ENCODE results near the gene SSNA1. TPM values are rescaled to one million over a fixed set of nuclear protein-coding genes. Genes with fewer than 3 reads are reported as not detected.

Gene SSNA1
- total and polyA plus RNA-seq, 2 donors (not counting 1 experiment from before 2014, with no cell fraction given): 53.6 to 129 TPM

Small RNAs within 50 kb of the gene (small RNA-seq; reads per million reads assigned to genes)
- gene MIR3621 (ENCODE audit: insufficient read length, low read depth, low replicate concordance): not detected

Other genes starting within 250 kb of the SSNA1 start
Only the 30 nearest of the 33 such genes appear.
- gene PTGDS, start 211.2 kb upstream of the SSNA1 start, total RNA-seq: not detected in 2 replicates
- 0.13 and 0.25 TPM in 2 replicates for gene PTGDS, start 211.2 kb upstream of the SSNA1 start, polyA plus RNA-seq
- gene LCNL1, start 205.7 kb upstream of the SSNA1 start, total RNA-seq: not detected in 2 replicates
- gene LCNL1, start 205.7 kb upstream of the SSNA1 start, polyA plus RNA-seq: 0.06 TPM in 1 of 2 replicates, not detected in the other
- 73.0 and 74.8 TPM in 2 replicates for gene PAXX, start 196.3 kb upstream of the SSNA1 start, total RNA-seq
- 126 and 167 TPM in 2 replicates for gene PAXX, start 196.3 kb upstream of the SSNA1 start, polyA plus RNA-seq
- gene CLIC3, start 192.1 kb upstream of the SSNA1 start, total RNA-seq: 1.1 TPM in 2 replicates
- gene CLIC3, start 192.1 kb upstream of the SSNA1 start, polyA plus RNA-seq: 1.9 and 2.1 TPM in 2 replicates
- 29.1 and 30.7 TPM in 2 replicates for gene ABCA2, start 160.4 kb upstream of the SSNA1 start, total RNA-seq
- gene ABCA2, start 160.4 kb upstream of the SSNA1 start, polyA plus RNA-seq: 61.1 and 63.1 TPM in 2 replicates
- gene FUT7, start 156.6 kb upstream of the SSNA1 start, total RNA-seq: 7.0 and 8.2 TPM in 2 replicates
- 2.6 and 7.3 TPM in 2 replicates for gene FUT7, start 156.6 kb upstream of the SSNA1 start, polyA plus RNA-seq
- 0.17 and 0.39 TPM in 2 replicates for gene NPDC1, start 142.5 kb upstream of the SSNA1 start, total RNA-seq
- 0.19 and 3.0 TPM in 2 replicates for gene NPDC1, start 142.5 kb upstream of the SSNA1 start, polyA plus RNA-seq
- gene ENTPD2, start 134.6 kb upstream of the SSNA1 start, total RNA-seq: not detected in 2 replicates
- not detected in 2 replicates for gene ENTPD2, start 134.6 kb upstream of the SSNA1 start, polyA plus RNA-seq
- gene SAPCD2, start 118.1 kb upstream of the SSNA1 start, total RNA-seq: 0.39 and 0.73 TPM in 2 replicates
- gene SAPCD2, start 118.1 kb upstream of the SSNA1 start, polyA plus RNA-seq: 0.45 and 0.69 TPM in 2 replicates
- 47.6 and 55.8 TPM in 2 replicates for gene UAP1L1, start 111.2 kb upstream of the SSNA1 start, total RNA-seq
- 29.1 and 38.1 TPM in 2 replicates for gene UAP1L1, start 111.2 kb upstream of the SSNA1 start, polyA plus RNA-seq
- 68.4 and 80.9 TPM in 2 replicates for gene MAN1B1, start 101.7 kb upstream of the SSNA1 start, total RNA-seq
- 47.0 and 53.1 TPM in 2 replicates for gene MAN1B1, start 101.7 kb upstream of the SSNA1 start, polyA plus RNA-seq
- 324 and 335 TPM in 2 replicates for gene DPP7, start 73.9 kb upstream of the SSNA1 start, total RNA-seq
- 506 and 546 TPM in 2 replicates for gene DPP7, start 73.9 kb upstream of the SSNA1 start, polyA plus RNA-seq
- not detected in 2 replicates for gene GRIN1, start 49.5 kb upstream of the SSNA1 start, total RNA-seq
- 0.04 TPM in 1 of 2 replicates, not detected in the other for gene GRIN1, start 49.5 kb upstream of the SSNA1 start, polyA plus RNA-seq
- not detected in 2 replicates for gene LRRC26, start 18.6 kb upstream of the SSNA1 start, total RNA-seq
- gene LRRC26, start 18.6 kb upstream of the SSNA1 start, polyA plus RNA-seq: not detected in 2 replicates
- not detected in 2 replicates for gene TMEM210, start 16.6 kb upstream of the SSNA1 start, total RNA-seq
- not detected in 2 replicates for gene TMEM210, start 16.6 kb upstream of the SSNA1 start, polyA plus RNA-seq
- gene ANAPC2, start 116 bp upstream of the SSNA1 start, total RNA-seq: 121 and 129 TPM in 2 replicates
- gene ANAPC2, start 116 bp upstream of the SSNA1 start, polyA plus RNA-seq: 127 and 138 TPM in 2 replicates
- gene TPRN, start 12.1 kb downstream of the SSNA1 start, total RNA-seq: 16.3 and 19.3 TPM in 2 replicates
- gene TPRN, start 12.1 kb downstream of the SSNA1 start, polyA plus RNA-seq: 5.7 and 6.4 TPM in 2 replicates
- 35.7 and 38.0 TPM in 2 replicates for gene TMEM203, start 17.0 kb downstream of the SSNA1 start, total RNA-seq
- 16.1 and 20.6 TPM in 2 replicates for gene TMEM203, start 17.0 kb downstream of the SSNA1 start, polyA plus RNA-seq
- 37.3 and 40.9 TPM in 2 replicates for gene NDOR1, start 17.0 kb downstream of the SSNA1 start, total RNA-seq
- 36.4 and 37.6 TPM in 2 replicates for gene NDOR1, start 17.0 kb downstream of the SSNA1 start, polyA plus RNA-seq
- 1.1 and 1.4 TPM in 2 replicates for gene RNF208, start 33.6 kb downstream of the SSNA1 start, total RNA-seq
- 0.97 and 1.1 TPM in 2 replicates for gene RNF208, start 33.6 kb downstream of the SSNA1 start, polyA plus RNA-seq
- gene CYSRT1, start 36.5 kb downstream of the SSNA1 start, total RNA-seq: 0.22 and 0.32 TPM in 2 replicates
- gene CYSRT1, start 36.5 kb downstream of the SSNA1 start, polyA plus RNA-seq: 0.51 and 0.68 TPM in 2 replicates
- gene RNF224, start 38.8 kb downstream of the SSNA1 start, total RNA-seq: not detected in 2 replicates
- gene RNF224, start 38.8 kb downstream of the SSNA1 start, polyA plus RNA-seq: not detected in 2 replicates
- not detected in 2 replicates for gene SLC34A3, start 42.2 kb downstream of the SSNA1 start, total RNA-seq
- not detected in 2 replicates for gene SLC34A3, start 42.2 kb downstream of the SSNA1 start, polyA plus RNA-seq
- gene TUBB4B, start 52.6 kb downstream of the SSNA1 start, total RNA-seq: 110 and 111 TPM in 2 replicates
- gene TUBB4B, start 52.6 kb downstream of the SSNA1 start, polyA plus RNA-seq: 245 and 261 TPM in 2 replicates
- gene STPG3, start 62.6 kb downstream of the SSNA1 start, total RNA-seq: not detected in 2 replicates
- not detected in 2 replicates for gene STPG3, start 62.6 kb downstream of the SSNA1 start, polyA plus RNA-seq
- gene NELFB, start 66.7 kb downstream of the SSNA1 start, total RNA-seq: 55.8 and 56.9 TPM in 2 replicates
- 47.1 and 53.7 TPM in 2 replicates for gene NELFB, start 66.7 kb downstream of the SSNA1 start, polyA plus RNA-seq
- 12.7 and 15.3 TPM in 2 replicates for gene TOR4A, start 89.0 kb downstream of the SSNA1 start, total RNA-seq
- gene TOR4A, start 89.0 kb downstream of the SSNA1 start, polyA plus RNA-seq: 6.0 and 8.3 TPM in 2 replicates
- 11.4 and 11.5 TPM in 2 replicates for gene NRARP, start 113.6 kb downstream of the SSNA1 start, total RNA-seq
- 4.3 and 5.7 TPM in 2 replicates for gene NRARP, start 113.6 kb downstream of the SSNA1 start, polyA plus RNA-seq
- 23.7 and 25.1 TPM in 2 replicates for gene EXD3, start 234.5 kb downstream of the SSNA1 start, total RNA-seq
- 21.3 and 22.5 TPM in 2 replicates for gene EXD3, start 234.5 kb downstream of the SSNA1 start, polyA plus RNA-seq
- 5.7 and 8.4 TPM in 2 replicates for gene NOXA1, start 234.7 kb downstream of the SSNA1 start, total RNA-seq
- 5.1 and 7.7 TPM in 2 replicates for gene NOXA1, start 234.7 kb downstream of the SSNA1 start, polyA plus RNA-seq